ENCODE data around the gene MRPL54.

GRCh38 chr19:3721131-3721886 is 41.2 kb upstream of the MRPL54 start:
- TF ChIP-seq, protein P1, sequence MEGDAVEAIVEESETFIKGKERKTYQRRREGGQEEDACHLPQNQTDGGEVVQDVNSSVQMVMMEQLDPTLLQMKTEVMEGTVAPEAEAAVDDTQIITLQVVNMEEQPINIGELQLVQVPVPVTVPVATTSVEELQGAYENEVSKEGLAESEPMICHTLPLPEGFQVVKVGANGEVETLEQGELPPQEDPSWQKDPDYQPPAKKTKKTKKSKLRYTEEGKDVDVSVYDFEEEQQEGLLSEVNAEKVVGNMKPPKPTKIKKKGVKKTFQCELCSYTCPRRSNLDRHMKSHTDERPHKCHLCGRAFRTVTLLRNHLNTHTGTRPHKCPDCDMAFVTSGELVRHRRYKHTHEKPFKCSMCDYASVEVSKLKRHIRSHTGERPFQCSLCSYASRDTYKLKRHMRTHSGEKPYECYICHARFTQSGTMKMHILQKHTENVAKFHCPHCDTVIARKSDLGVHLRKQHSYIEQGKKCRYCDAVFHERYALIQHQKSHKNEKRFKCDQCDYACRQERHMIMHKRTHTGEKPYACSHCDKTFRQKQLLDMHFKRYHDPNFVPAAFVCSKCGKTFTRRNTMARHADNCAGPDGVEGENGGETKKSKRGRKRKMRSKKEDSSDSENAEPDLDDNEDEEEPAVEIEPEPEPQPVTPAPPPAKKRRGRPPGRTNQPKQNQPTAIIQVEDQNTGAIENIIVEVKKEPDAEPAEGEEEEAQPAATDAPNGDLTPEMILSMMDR (IDR thresholded peaks at IDR 0.05), result peak in 3 of 7 experiments; percentile 3 to 41 (median 14)
- TF ChIP-seq POLR2A (IDR thresholded peaks at IDR 0.05), result peak in 2 of 3 donors; percentile 46 to 50
